Measurements from ENCODE around the gene PNLDC1. TPM values are rescaled to one million over a fixed set of nuclear protein-coding genes. Genes with fewer than 3 reads are reported as not detected.

The PNLDC1 gene
- total and polyA plus RNA-seq, 9 of the 15 experiments (the other 6 are each of a cell fraction or from before 2014, with no cell fraction given) = 0.12 TPM; not detected in 8

DNA sequence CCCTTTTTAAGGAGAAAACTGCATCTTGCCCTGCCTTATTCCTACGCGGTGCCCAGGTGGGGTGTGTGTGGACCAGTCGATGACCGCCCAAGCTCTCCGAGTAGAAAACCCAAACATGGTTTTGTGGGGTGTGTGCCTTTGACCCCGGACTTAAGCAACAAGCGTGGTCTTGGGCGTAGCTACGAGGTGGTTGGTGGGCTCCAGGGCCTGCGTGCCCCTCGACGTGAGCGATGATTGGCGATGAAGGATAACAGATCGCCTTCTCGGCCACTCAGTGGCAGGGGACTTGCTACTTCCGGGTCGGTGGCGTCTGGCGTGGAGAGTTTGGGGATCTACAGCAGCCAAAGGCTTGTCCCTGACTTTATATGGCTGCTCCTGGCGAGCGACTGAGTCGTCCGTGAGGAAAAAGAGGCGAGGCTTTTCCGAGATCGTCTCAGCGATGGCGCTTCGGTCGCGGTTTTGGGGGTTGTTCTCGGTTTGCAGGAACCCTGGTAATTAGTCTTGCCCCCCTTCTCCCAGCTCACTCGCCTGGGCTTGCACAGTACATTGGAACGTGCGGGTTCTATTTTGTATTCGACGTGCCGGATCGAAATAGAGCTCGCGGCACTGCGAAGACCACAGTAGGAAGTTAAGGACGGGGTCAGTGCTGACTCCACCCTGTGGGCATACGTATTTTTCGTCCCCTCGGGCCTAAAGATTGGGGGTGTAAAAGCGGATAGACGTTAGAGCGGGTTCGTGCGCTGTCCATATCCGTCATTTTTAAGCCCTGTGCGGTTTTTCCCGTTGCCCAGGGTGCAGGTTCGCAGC lies 9.7 kb upstream of the PNLDC1 start, which contains the start of gene MRPL18 (continued):
- TF ChIP-seq, protein P1, sequence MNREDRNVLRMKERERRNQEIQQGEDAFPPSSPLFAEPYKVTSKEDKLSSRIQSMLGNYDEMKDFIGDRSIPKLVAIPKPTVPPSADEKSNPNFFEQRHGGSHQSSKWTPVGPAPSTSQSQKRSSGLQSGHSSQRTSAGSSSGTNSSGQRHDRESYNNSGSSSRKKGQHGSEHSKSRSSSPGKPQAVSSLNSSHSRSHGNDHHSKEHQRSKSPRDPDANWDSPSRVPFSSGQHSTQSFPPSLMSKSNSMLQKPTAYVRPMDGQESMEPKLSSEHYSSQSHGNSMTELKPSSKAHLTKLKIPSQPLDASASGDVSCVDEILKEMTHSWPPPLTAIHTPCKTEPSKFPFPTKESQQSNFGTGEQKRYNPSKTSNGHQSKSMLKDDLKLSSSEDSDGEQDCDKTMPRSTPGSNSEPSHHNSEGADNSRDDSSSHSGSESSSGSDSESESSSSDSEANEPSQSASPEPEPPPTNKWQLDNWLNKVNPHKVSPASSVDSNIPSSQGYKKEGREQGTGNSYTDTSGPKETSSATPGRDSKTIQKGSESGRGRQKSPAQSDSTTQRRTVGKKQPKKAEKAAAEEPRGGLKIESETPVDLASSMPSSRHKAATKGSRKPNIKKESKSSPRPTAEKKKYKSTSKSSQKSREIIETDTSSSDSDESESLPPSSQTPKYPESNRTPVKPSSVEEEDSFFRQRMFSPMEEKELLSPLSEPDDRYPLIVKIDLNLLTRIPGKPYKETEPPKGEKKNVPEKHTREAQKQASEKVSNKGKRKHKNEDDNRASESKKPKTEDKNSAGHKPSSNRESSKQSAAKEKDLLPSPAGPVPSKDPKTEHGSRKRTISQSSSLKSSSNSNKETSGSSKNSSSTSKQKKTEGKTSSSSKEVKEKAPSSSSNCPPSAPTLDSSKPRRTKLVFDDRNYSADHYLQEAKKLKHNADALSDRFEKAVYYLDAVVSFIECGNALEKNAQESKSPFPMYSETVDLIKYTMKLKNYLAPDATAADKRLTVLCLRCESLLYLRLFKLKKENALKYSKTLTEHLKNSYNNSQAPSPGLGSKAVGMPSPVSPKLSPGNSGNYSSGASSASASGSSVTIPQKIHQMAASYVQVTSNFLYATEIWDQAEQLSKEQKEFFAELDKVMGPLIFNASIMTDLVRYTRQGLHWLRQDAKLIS (CRISPR knock-in tag; IDR thresholded peaks at IDR 0.05) = peak; percentile 23; the same call in 1 of the 2 replicates
- TF ChIP-seq ZNF12 (CRISPR knock-in tag; IDR thresholded peaks at IDR 0.05) (no peak), POLR2A (conservative IDR thresholded peaks at IDR 0.05) (peak; percentile 78), EWSR1 (IDR thresholded peaks at IDR 0.05; ENCODE audit: borderline replicate concordance, low read depth, partially characterized antibody) (no peak), ZZZ3 (IDR thresholded peaks at IDR 0.05) (no peak), RFX7 (CRISPR knock-in tag; IDR thresholded peaks at IDR 0.05) (no peak), MYC (IDR thresholded peaks at IDR 0.05; ENCODE audit: low read depth, low read length) (peak; percentile 89), MYC (CRISPR knock-in tag; IDR thresholded peaks at IDR 0.05; ENCODE audit: borderline replicate concordance, low read depth) (no peak), ILF3 (IDR thresholded peaks at IDR 0.05; ENCODE audit: borderline replicate concordance) (no peak), ZSCAN29 (IDR thresholded peaks at IDR 0.05) (no peak), MCM7 (IDR thresholded peaks at IDR 0.05) (no peak), SRSF1 (IDR thresholded peaks at IDR 0.05; ENCODE audit: low read depth, low read length) (no peak)
- TF ChIP-seq, protein P2, sequence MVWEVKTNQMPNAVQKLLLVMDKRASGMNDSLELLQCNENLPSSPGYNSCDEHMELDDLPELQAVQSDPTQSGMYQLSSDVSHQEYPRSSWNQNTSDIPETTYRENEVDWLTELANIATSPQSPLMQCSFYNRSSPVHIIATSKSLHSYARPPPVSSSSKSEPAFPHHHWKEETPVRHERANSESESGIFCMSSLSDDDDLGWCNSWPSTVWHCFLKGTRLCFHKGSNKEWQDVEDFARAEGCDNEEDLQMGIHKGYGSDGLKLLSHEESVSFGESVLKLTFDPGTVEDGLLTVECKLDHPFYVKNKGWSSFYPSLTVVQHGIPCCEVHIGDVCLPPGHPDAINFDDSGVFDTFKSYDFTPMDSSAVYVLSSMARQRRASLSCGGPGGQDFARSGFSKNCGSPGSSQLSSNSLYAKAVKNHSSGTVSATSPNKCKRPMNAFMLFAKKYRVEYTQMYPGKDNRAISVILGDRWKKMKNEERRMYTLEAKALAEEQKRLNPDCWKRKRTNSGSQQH (CRISPR knock-in tag; IDR thresholded peaks at IDR 0.05) = no peak
- TF ChIP-seq, protein P3, sequence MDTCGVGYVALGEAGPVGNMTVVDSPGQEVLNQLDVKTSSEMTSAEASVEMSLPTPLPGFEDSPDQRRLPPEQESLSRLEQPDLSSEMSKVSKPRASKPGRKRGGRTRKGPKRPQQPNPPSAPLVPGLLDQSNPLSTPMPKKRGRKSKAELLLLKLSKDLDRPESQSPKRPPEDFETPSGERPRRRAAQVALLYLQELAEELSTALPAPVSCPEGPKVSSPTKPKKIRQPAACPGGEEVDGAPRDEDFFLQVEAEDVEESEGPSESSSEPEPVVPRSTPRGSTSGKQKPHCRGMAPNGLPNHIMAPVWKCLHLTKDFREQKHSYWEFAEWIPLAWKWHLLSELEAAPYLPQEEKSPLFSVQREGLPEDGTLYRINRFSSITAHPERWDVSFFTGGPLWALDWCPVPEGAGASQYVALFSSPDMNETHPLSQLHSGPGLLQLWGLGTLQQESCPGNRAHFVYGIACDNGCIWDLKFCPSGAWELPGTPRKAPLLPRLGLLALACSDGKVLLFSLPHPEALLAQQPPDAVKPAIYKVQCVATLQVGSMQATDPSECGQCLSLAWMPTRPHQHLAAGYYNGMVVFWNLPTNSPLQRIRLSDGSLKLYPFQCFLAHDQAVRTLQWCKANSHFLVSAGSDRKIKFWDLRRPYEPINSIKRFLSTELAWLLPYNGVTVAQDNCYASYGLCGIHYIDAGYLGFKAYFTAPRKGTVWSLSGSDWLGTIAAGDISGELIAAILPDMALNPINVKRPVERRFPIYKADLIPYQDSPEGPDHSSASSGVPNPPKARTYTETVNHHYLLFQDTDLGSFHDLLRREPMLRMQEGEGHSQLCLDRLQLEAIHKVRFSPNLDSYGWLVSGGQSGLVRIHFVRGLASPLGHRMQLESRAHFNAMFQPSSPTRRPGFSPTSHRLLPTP (IDR thresholded peaks at IDR 0.05; ENCODE audit: borderline replicate concordance, extremely low read depth, insufficient read length) = no peak
- TF ChIP-seq, protein P4, sequence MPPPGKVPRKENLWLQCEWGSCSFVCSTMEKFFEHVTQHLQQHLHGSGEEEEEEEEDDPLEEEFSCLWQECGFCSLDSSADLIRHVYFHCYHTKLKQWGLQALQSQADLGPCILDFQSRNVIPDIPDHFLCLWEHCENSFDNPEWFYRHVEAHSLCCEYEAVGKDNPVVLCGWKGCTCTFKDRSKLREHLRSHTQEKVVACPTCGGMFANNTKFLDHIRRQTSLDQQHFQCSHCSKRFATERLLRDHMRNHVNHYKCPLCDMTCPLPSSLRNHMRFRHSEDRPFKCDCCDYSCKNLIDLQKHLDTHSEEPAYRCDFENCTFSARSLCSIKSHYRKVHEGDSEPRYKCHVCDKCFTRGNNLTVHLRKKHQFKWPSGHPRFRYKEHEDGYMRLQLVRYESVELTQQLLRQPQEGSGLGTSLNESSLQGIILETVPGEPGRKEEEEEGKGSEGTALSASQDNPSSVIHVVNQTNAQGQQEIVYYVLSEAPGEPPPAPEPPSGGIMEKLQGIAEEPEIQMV (tag; conservative IDR thresholded peaks at IDR 0.05; ENCODE audit: low read depth) = no peak
- TF ChIP-seq, protein P5, sequence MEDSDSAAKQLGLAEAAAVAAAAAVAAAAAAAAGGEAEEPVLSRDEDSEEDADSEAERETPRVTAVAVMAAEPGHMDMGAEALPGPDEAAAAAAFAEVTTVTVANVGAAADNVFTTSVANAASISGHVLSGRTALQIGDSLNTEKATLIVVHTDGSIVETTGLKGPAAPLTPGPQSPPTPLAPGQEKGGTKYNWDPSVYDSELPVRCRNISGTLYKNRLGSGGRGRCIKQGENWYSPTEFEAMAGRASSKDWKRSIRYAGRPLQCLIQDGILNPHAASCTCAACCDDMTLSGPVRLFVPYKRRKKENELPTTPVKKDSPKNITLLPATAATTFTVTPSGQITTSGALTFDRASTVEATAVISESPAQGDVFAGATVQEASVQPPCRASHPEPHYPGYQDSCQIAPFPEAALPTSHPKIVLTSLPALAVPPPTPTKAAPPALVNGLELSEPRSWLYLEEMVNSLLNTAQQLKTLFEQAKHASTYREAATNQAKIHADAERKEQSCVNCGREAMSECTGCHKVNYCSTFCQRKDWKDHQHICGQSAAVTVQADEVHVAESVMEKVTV (CRISPR knock-in tag; IDR thresholded peaks at IDR 0.05) = no peak
